Type B pancreatic cell (in vitro differentiated cells): ENCODE data around the gene FUT7. TPM values are rescaled to one million over a fixed set of nuclear protein-coding genes. Genes with fewer than 3 reads are reported as not detected.

Source experiments
- DNase-seq: peaks from one replicate; pipeline ENCODE4 v3.0.0; 2021; ENCODE audit warnings: mixed read lengths; ENCODE audit not compliant: unreplicated experiment; ENCODE audit errors: extremely low spot score
- H3K27ac Mint-ChIP-seq: 2 replicates; pipeline ENCODE4 v1.8.0; 2021; ENCODE audit warnings: mild to moderate bottlenecking, mixed read lengths
- H3K27me3 Mint-ChIP-seq: 2 replicates; pipeline ENCODE4 v1.8.0; 2021; ENCODE audit warnings: mixed read lengths
- H3K36me3 Mint-ChIP-seq: 2 replicates; pipeline ENCODE4 v1.8.0; 2021; ENCODE audit warnings: mixed read lengths
- H3K4me1 Mint-ChIP-seq: one replicate; pipeline ENCODE4 v1.8.0; 2021; ENCODE audit warnings: mixed read lengths; ENCODE audit not compliant: unreplicated experiment
- H3K4me3 Mint-ChIP-seq: 2 replicates; pipeline ENCODE4 v1.8.0; 2021; ENCODE audit warnings: mild to moderate bottlenecking, mixed read lengths
- H3K9me3 Mint-ChIP-seq: 2 replicates; pipeline ENCODE4 v1.8.0; 2021; ENCODE audit warnings: mixed read lengths
- total RNA-seq: library from RNA; stranded (reverse); gene quantifications from 2 replicates; pipeline ENCODE4 v1.2.1, GENCODE V29; 2021; ENCODE audit warnings: low replicate concordance
- TF ChIP-seq, protein P1 (sequence below): fragments of 200-600 bp; sonication (generic); conservative IDR thresholded peaks from 2 replicates; pipeline ENCODE4 v1.5.0; 2021; ENCODE audit warnings: antibody characterized with exemption, mild to moderate bottlenecking

FUT7 gene
- total RNA-seq, 1 donor from 2014 or later = not detected

DNA sequence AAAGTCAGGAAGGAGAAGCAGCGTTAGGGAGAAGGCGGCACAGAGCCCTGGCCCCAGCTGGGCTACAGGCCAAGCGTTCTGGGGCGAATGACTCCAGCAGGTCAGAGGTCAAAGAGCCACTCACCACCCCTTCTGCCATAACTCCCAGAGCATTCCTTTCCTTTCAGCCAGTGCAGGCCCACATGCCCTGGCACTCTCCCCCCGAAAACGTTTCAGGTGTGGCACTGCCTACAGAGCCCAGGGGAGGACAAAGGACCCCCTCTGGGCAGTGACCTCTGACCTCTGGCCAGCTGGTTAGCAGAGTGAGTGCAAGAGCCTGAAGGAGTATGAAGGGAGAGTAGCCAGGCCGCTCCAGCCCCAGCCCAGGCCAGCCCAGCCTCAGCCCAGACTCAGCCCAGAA is 8.7 kb downstream of the FUT7 start:
- TF ChIP-seq, protein P1, sequence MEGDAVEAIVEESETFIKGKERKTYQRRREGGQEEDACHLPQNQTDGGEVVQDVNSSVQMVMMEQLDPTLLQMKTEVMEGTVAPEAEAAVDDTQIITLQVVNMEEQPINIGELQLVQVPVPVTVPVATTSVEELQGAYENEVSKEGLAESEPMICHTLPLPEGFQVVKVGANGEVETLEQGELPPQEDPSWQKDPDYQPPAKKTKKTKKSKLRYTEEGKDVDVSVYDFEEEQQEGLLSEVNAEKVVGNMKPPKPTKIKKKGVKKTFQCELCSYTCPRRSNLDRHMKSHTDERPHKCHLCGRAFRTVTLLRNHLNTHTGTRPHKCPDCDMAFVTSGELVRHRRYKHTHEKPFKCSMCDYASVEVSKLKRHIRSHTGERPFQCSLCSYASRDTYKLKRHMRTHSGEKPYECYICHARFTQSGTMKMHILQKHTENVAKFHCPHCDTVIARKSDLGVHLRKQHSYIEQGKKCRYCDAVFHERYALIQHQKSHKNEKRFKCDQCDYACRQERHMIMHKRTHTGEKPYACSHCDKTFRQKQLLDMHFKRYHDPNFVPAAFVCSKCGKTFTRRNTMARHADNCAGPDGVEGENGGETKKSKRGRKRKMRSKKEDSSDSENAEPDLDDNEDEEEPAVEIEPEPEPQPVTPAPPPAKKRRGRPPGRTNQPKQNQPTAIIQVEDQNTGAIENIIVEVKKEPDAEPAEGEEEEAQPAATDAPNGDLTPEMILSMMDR = no peak
- H3K4me3 Mint-ChIP-seq = no peak overlapping the region
- no peaks in the 10 kb centered on the region for H3K36me3 Mint-ChIP-seq
- no peak for DNase-seq
- no peaks in the 10 kb centered on the region for H3K27me3 Mint-ChIP-seq
- H3K4me1 Mint-ChIP-seq = no peaks in the 10 kb centered on the region
- H3K9me3 Mint-ChIP-seq = no peaks in the 10 kb centered on the region
- no peak overlapping the region for H3K27ac Mint-ChIP-seq

DNA sequence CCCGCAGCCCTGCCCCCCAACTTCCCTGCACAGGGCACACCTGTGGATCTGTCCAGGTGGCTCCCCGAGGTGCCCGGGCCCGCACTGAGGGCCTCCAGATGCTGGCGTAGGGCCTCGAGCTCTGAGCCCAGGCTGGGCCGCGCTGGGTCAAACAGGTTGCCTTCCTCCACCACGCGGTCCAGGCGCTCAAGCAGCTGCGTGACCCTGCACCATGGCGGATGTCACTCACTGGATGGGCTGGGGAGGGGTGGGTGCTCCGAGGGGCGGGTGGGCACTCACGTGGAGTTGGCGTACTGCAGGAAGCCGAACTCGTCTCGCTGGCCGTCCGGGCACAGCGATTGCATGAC is 9.3 kb downstream of the FUT7 start:
- Mint-ChIP-seq H3K4me3 (no peak overlapping the region), H3K27ac (no peak overlapping the region), H3K9me3 (no peaks in the 10 kb centered on the region), H3K4me1 (no peaks in the 10 kb centered on the region), H3K27me3 (no peaks in the 10 kb centered on the region), H3K36me3 (no peaks in the 10 kb centered on the region)
- TF ChIP-seq, protein P1 = no peak
- no peak for DNase-seq

DNA sequence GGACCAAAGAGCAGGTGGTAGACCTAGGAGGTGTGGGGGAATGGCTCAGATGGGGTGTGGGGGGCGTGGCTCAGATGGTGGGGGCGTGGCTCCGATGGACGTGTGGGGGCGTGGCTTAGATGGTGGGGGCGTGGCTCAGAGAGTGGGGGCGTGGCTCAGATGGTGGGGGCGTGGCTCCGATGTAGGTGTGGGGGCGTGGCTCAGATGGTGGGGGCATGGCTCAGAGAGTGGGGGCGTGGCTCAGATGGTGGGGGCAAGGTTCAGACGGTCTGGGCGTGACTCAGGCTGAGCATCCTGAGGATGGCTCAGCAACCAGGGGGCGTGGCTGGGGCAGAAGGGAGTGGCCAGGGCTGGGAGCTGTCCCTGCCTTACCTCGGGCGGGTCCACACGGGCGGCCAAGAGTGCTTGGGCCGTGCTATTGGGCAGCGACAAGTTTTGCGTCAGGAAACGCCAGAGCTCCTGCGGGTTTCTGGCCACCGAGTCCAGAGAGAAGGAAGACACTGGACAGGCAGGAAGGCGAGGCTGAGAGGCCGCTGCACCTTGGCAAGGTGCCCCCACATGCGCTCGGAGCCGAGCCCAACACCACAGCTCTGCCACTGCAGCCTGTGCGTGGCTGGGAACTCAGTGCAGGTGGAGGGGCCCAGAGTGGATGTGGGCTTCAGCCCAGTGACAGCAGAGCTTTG is 9.8 kb downstream of the FUT7 start:
- TF ChIP-seq, protein P1 = no peak
- no peak for DNase-seq
- no peak overlapping the region for H3K27ac Mint-ChIP-seq

DNA sequence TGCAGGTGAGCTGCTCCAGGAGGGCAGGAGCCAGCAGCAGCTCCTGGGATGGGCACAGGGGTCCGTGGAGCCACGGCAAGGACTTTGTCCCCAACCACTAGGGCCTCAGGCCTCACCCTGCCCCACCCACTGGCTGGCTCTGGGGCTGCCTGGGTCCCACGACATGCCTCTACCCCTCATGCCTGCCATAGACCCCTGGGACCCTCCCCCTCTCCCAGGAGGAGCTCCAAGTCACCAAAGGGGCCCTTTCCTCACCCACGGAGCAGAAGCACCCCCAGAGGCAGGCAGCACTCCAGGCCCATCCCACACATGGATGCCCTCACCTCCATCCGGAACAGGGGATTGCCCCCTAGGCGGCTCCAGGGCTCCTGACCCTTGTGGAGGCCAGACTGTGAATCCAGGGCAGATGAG is 10.3 kb downstream of the FUT7 start:
- TF ChIP-seq, protein P1 = no peak
- H3K4me3 Mint-ChIP-seq = no peak overlapping the region
- no peak overlapping the region for H3K27ac Mint-ChIP-seq
- H3K36me3 Mint-ChIP-seq = peaks cover 3% of the 10 kb centered on the region
- no peaks in the 10 kb centered on the region for H3K27me3 Mint-ChIP-seq
- H3K4me1 Mint-ChIP-seq = no peaks in the 10 kb centered on the region
- DNase-seq = no peak
- no peaks in the 10 kb centered on the region for H3K9me3 Mint-ChIP-seq

More for the DNA sequence above, 9.8 kb downstream of the FUT7 start:
- Mint-ChIP-seq H3K36me3 (no peaks in the 10 kb centered on the region), H3K9me3 (no peaks in the 10 kb centered on the region), H3K4me1 (no peaks in the 10 kb centered on the region), H3K27me3 (no peaks in the 10 kb centered on the region), H3K4me3 (no peak overlapping the region)

DNA sequence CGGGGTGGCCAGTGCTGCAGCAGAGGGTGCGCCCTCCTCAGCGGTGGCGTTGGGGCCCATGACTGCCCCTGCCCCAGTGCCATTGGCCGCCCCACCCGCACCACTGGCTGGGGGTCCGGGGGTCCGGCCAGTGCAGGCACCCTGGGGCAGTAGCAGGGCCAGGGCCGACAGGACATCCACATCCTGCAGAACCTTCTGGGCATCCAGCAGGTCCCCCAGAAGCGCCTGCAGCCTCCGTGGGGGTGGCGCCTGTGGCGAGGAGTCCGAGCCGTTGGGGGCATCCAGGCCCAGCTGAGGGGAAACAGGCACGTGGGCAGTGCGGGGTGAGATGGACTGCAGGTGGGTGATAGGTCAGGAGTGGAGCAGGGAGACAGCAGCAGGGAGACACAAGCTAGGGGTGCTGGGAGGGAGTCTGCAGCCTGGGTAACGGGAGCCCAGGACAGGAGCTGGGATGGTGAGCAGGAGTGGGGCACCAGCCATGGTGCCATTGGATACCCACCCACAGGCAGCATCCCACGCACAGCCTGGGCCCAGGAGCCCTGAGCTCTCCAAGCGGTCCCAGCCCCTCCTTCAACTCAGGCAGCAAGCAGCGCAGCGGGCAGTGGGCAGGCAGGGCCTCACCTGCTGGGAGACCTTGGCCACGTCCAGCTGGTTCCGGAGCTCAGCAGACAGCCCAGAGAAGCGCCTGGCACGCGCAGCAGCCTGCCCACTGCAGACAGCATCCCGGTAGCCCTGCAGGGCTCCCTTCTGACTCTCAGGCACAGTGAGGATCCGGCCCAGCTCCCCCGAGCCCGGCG is 10.9 kb downstream of the FUT7 start:
- no peaks in the 10 kb centered on the region for H3K4me1 Mint-ChIP-seq
- no peak overlapping the region for H3K4me3 Mint-ChIP-seq
- H3K36me3 Mint-ChIP-seq = peaks cover 3% of the 10 kb centered on the region
- H3K27me3 Mint-ChIP-seq = no peaks in the 10 kb centered on the region
- no peak for DNase-seq
- TF ChIP-seq, protein P1 = no peak
- H3K27ac Mint-ChIP-seq = no peak overlapping the region
- no peaks in the 10 kb centered on the region for H3K9me3 Mint-ChIP-seq
